ENCODE results near the gene MSMO1.

DNA sequence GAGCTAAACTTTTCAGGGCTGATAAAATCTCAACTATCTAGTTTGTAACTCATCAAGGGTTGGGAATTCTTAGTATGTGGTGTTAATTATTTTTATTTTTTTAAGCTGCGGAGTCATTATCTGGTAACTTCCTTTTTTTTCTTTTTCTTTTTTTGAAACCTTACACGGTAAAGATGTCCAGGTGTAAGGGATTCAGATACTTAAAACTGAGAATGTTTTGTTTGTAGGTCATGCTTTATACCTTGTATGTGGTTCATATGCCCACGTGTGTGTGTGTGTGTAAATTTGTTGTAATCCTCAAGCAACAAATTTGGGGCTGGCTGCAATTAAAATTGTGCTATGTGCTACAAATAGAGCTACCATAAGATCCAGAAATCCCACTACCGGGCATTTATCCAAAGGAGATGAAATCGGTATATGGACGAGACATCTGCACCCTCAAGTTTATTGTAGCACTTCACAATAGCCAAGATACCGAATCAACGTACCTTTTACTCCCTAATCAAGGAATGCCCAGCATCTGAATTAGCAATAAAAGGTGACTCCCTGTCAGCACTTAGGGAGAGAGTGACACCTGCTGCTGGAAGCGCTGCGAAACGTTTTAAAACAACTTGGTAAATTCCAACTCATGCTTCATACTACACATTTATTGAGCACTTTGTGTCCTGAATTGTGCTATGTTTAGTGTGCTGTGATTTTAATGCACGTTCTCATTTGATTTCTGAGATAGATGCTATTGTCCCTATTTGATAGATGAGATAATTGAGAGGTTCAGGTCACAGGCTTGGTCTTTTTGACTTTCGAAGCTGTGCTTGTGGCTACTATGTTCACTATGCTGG, 16.1 kb downstream of the MSMO1 start:
- TF ChIP-seq, protein P1, sequence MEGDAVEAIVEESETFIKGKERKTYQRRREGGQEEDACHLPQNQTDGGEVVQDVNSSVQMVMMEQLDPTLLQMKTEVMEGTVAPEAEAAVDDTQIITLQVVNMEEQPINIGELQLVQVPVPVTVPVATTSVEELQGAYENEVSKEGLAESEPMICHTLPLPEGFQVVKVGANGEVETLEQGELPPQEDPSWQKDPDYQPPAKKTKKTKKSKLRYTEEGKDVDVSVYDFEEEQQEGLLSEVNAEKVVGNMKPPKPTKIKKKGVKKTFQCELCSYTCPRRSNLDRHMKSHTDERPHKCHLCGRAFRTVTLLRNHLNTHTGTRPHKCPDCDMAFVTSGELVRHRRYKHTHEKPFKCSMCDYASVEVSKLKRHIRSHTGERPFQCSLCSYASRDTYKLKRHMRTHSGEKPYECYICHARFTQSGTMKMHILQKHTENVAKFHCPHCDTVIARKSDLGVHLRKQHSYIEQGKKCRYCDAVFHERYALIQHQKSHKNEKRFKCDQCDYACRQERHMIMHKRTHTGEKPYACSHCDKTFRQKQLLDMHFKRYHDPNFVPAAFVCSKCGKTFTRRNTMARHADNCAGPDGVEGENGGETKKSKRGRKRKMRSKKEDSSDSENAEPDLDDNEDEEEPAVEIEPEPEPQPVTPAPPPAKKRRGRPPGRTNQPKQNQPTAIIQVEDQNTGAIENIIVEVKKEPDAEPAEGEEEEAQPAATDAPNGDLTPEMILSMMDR (conservative IDR thresholded peaks at IDR 0.05; ENCODE audit: low read depth in 2 of 2), result peak; percentile 59 to 75
- TF ChIP-seq, protein P2, sequence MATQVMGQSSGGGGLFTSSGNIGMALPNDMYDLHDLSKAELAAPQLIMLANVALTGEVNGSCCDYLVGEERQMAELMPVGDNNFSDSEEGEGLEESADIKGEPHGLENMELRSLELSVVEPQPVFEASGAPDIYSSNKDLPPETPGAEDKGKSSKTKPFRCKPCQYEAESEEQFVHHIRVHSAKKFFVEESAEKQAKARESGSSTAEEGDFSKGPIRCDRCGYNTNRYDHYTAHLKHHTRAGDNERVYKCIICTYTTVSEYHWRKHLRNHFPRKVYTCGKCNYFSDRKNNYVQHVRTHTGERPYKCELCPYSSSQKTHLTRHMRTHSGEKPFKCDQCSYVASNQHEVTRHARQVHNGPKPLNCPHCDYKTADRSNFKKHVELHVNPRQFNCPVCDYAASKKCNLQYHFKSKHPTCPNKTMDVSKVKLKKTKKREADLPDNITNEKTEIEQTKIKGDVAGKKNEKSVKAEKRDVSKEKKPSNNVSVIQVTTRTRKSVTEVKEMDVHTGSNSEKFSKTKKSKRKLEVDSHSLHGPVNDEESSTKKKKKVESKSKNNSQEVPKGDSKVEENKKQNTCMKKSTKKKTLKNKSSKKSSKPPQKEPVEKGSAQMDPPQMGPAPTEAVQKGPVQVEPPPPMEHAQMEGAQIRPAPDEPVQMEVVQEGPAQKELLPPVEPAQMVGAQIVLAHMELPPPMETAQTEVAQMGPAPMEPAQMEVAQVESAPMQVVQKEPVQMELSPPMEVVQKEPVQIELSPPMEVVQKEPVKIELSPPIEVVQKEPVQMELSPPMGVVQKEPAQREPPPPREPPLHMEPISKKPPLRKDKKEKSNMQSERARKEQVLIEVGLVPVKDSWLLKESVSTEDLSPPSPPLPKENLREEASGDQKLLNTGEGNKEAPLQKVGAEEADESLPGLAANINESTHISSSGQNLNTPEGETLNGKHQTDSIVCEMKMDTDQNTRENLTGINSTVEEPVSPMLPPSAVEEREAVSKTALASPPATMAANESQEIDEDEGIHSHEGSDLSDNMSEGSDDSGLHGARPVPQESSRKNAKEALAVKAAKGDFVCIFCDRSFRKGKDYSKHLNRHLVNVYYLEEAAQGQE (IDR thresholded peaks at IDR 0.05; ENCODE audit: unreplicated experiment), result no peak
- TF ChIP-seq EZH2 (IDR thresholded peaks at IDR 0.05; ENCODE audit: low read depth, unreplicated experiment) (no peak), POLR2AphosphoS5 (IDR thresholded peaks at IDR 0.05; ENCODE audit: low read depth) (peak; percentile 46; the same call in 1 of the 2 replicates)

All from GM23338 (cell line).